ENCODE results near the gene GNPTAB. TPM values are rescaled to one million over a fixed set of nuclear protein-coding genes. Genes with fewer than 3 reads are reported as not detected.
A peak's percentile ranks its signal among the peaks of the same experiment; 100 is the strongest.

GNPTAB gene
- total RNA-seq, 2 experiments from 2014 or later = 57.4 to 68.7 TPM

GRCh38 chr12:101793401-101793800 lies 37.4 kb downstream of the GNPTAB start:
- Mint-ChIP-seq H3K4me3 (peak overlapping the region; percentile 19), H3K36me3 (ENCODE audit: low read depth) (peaks cover 50% of the 10 kb centered on the region), H3K4me1 (peaks cover 59% of the 10 kb centered on the region), H3K27me3 (no peaks in the 10 kb centered on the region), H3K27ac (peak overlapping the region; percentile 16), H3K9me3 (no peaks in the 10 kb centered on the region)
- ChIA-PET POLR2A (no interaction called here), CTCF (interaction anchor here (0.7 to 5.1 kb wide), 6 partner anchors 12 to 36 kb away, joined by 3 to 34 read pairs (median 3); partner anchors contain the start of gene GNPTAB)
- DNase-seq = no peak

- DNase-seq = no peak
- Mint-ChIP-seq H3K36me3 (ENCODE audit: low read depth) (peaks cover 44% of the 10 kb centered on the region), H3K27me3 (no peaks in the 10 kb centered on the region), H3K4me3 (no peak overlapping the region), H3K27ac (peak overlapping the region; percentile 55), H3K4me1 (peaks cover 51% of the 10 kb centered on the region), H3K9me3 (no peaks in the 10 kb centered on the region)
- ChIA-PET CTCF (interaction anchor here (1.0 to 5.1 kb wide), 3 partner anchors 22 to 37 kb away, joined by 3 to 34 read pairs (median 3); partner anchors contain the start of gene GNPTAB), POLR2A (no interaction called here)
These were observed 38.5 kb downstream of the GNPTAB start for GRCh38 chr12:101792046-101792931.

GRCh38 chr12:101789171-101789570 lies 41.6 kb downstream of the GNPTAB start:
- H3K27ac Mint-ChIP-seq = no peak overlapping the region
- H3K27me3 Mint-ChIP-seq = no peaks in the 10 kb centered on the region

DNA sequence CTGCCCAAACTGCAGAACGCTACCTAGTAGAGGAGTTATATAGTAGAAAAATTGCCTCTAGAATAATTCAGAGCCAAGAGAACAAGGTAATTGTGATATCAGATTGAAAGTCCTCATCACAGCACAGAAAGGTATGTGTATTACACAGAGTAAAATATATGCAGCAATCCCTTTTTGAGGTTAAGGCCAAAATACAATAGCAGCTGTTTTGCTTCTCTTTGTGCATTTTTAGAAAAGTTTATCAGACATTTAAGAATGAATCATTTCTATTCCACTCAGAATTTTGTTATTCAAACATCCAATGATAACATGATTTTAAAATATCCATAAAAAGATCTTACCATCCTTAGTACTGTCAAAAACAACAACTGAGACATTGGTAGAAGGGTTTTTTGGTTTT lies 45.1 kb downstream of the GNPTAB start:
- no peak for DNase-seq
- ChIA-PET POLR2A (no interaction called here), CTCF (interaction anchor here (0.8 to 1.6 kb wide), 3 partner anchors 9 to 54 kb away, joined by 3 to 6 read pairs (median 4); partner anchors contain the start of gene GNPTAB)
- H3K36me3 Mint-ChIP-seq (ENCODE audit: low read depth) = peaks cover 45% of the 10 kb centered on the region
- no peak overlapping the region for H3K4me3 Mint-ChIP-seq
- no peaks in the 10 kb centered on the region for H3K27me3 Mint-ChIP-seq
- no peaks in the 10 kb centered on the region for H3K9me3 Mint-ChIP-seq
- peaks cover 24% of the 10 kb centered on the region for H3K4me1 Mint-ChIP-seq
- no peak overlapping the region for H3K27ac Mint-ChIP-seq

More at GRCh38 chr12:101789171-101789570, 41.6 kb downstream of the GNPTAB start:
- H3K9me3 Mint-ChIP-seq = no peaks in the 10 kb centered on the region
- H3K4me3 Mint-ChIP-seq = no peak overlapping the region
- H3K4me1 Mint-ChIP-seq = peaks cover 33% of the 10 kb centered on the region
- ChIA-PET CTCF (no interaction called here), POLR2A (no interaction called here)
- H3K36me3 Mint-ChIP-seq (ENCODE audit: low read depth) = peaks cover 38% of the 10 kb centered on the region
- no peak for DNase-seq

- Mint-ChIP-seq H3K27me3 (no peaks in the 10 kb centered on the region), H3K27ac (no peak overlapping the region), H3K4me3 (no peak overlapping the region), H3K36me3 (ENCODE audit: low read depth) (peaks cover 48% of the 10 kb centered on the region), H3K4me1 (peaks cover 25% of the 10 kb centered on the region), H3K9me3 (no peaks in the 10 kb centered on the region)
- ChIA-PET CTCF (interaction anchor here (0.7 to 2.6 kb wide), 5 partner anchors 12 to 63 kb away, joined by 3 to 14 read pairs (median 3); partner anchors contain the start of gene GNPTAB), POLR2A (no interaction called here)
- no peak for DNase-seq
These were observed 46.4 kb downstream of the GNPTAB start for GRCh38 chr12:101784376-101784775.

DNA sequence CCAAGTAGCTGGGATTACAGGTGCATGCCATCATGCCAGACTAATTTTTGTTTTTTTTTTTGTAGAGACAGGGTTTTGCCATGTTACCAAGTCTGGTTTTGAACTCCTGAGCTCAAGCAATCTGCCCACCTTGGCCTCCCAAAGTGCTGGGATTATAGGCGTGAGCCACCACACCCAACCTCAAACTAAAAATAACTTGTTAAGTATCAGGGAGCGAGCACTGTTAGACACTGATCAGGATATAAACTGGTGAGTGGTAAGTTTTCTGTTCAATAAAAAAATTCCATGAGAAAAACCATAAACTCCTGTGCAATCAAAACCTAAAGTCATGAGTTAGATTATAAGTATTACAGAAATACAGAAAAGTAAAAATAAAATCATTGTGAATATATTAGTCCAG lies 46.9 kb downstream of the GNPTAB start:
- Mint-ChIP-seq H3K27ac (no peak overlapping the region), H3K4me3 (no peak overlapping the region), H3K4me1 (peaks cover 26% of the 10 kb centered on the region), H3K9me3 (no peaks in the 10 kb centered on the region), H3K36me3 (ENCODE audit: low read depth) (peaks cover 46% of the 10 kb centered on the region), H3K27me3 (no peaks in the 10 kb centered on the region)
- DNase-seq = no peak
- ChIA-PET POLR2A (no interaction called here), CTCF (interaction anchor here (0.9 to 2.6 kb wide), 6 partner anchors 12 to 50 kb away, joined by 3 to 14 read pairs (median 3); partner anchors contain the start of gene GNPTAB)

DNA sequence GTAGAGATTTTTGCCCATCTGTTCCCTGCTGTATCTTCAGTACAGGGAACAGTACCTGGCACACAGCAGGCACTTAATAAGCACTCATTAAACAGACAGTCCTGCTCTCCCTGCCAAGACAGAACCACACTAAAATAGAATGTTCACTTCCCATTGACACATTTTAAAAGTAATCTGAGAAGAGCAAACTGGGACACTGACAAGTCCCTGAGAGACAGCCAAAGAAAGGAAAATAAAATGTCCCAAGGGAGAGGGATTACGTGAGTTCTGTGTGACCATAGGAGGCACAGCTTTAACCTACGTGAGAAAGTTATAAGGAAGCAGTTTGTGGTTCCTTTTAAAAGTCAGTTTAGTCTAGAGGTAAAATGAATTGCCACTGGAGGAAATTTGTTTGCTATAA lies 47.6 kb downstream of the GNPTAB start:
- no peaks in the 10 kb centered on the region for H3K27me3 Mint-ChIP-seq
- no peak overlapping the region for H3K27ac Mint-ChIP-seq
- no peak overlapping the region for H3K4me3 Mint-ChIP-seq
- H3K4me1 Mint-ChIP-seq = peaks cover 26% of the 10 kb centered on the region
- peaks cover 44% of the 10 kb centered on the region for H3K36me3 Mint-ChIP-seq (ENCODE audit: low read depth)
- no peaks in the 10 kb centered on the region for H3K9me3 Mint-ChIP-seq
- no peak for DNase-seq
- CTCF ChIA-PET = interaction anchor here (0.7 to 2.6 kb wide), 7 partner anchors 13 to 57 kb away, joined by 3 to 14 read pairs (median 3); partner anchors contain the start of gene GNPTAB
- POLR2A ChIA-PET = no interaction called here

- H3K27ac Mint-ChIP-seq = peak overlapping the region; percentile 61
These were observed 48.5 kb downstream of the GNPTAB start for GRCh38 chr12:101782273-101782731.

DNA sequence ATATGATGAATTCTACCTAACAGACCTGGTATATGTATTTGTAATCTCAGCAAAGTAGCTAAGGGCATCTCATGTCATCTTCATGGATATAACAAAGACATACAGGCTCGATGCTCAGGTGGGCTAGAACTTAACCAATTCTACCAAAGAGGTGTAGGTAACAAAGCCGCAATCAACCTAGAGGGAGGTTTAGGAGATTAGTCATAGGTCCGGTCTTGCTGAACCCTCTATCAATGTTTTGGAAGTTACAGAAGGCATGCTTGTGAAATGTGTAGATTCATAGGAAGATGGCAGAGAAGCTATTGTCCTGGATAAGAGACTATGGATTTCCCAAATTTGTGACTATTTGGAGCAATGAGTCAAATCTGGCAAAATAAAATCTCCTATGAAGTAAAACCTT lies 48.9 kb downstream of the GNPTAB start:
- CTCF ChIA-PET = interaction anchor here (0.6 to 7.6 kb wide), 5 partner anchors 9 to 552 kb away, joined by 3 to 61 read pairs (median 6); partner anchors contain the start of gene GNPTAB
- no peak overlapping the region for H3K27ac Mint-ChIP-seq
- POLR2A ChIA-PET = no interaction called here
- no peak overlapping the region for H3K4me3 Mint-ChIP-seq
- no peak for DNase-seq
- peaks cover 26% of the 10 kb centered on the region for H3K4me1 Mint-ChIP-seq
- H3K27me3 Mint-ChIP-seq = no peaks in the 10 kb centered on the region
- H3K9me3 Mint-ChIP-seq = no peaks in the 10 kb centered on the region
- peaks cover 44% of the 10 kb centered on the region for H3K36me3 Mint-ChIP-seq (ENCODE audit: low read depth)

More at GRCh38 chr12:101782273-101782731, 48.5 kb downstream of the GNPTAB start:
- Mint-ChIP-seq H3K36me3 (ENCODE audit: low read depth) (peaks cover 44% of the 10 kb centered on the region), H3K4me3 (no peak overlapping the region), H3K9me3 (no peaks in the 10 kb centered on the region), H3K4me1 (peaks cover 26% of the 10 kb centered on the region), H3K27me3 (no peaks in the 10 kb centered on the region)
- ChIA-PET CTCF (interaction anchor here (0.6 to 7.6 kb wide), 4 partner anchors 9 to 552 kb away, joined by 3 to 61 read pairs (median 6); partner anchors contain the start of gene GNPTAB), POLR2A (no interaction called here)
- DNase-seq = no peak

DNA sequence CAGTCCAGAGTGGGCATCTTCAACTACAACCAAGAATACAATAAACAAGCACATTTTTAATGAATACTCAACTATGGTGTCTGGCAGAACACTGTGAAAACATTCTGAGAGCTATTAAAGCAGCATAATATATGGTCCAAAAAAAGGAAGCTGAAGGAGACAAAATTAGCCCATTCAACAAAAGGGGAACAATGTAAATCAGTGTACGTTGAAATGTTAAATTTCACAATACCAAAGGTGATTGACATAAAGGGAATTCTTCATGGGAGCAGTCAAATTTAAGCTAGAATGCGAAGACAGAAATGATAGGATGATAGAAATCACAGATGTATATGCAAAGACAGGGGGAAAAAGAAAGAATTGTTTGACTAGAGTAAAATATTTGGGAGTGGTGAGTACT lies 50.2 kb downstream of the GNPTAB start:
- peaks cover 44% of the 10 kb centered on the region for H3K36me3 Mint-ChIP-seq (ENCODE audit: low read depth)
- H3K9me3 Mint-ChIP-seq = no peaks in the 10 kb centered on the region
- H3K4me3 Mint-ChIP-seq = no peak overlapping the region
- ChIA-PET CTCF (interaction anchor here (1.9 to 7.6 kb wide), 2 partner anchors 49 to 60 kb away, joined by 9 to 61 read pairs; partner anchors contain the start of gene GNPTAB), POLR2A (interaction anchor here (0.6 kb wide), 1 partner anchor 23 kb away, joined by 10 read pairs; no protein-coding TSS in a partner anchor)
- no peaks in the 10 kb centered on the region for H3K27me3 Mint-ChIP-seq
- peaks cover 30% of the 10 kb centered on the region for H3K4me1 Mint-ChIP-seq
- H3K27ac Mint-ChIP-seq = no peak overlapping the region
- DNase-seq = no peak

DNA sequence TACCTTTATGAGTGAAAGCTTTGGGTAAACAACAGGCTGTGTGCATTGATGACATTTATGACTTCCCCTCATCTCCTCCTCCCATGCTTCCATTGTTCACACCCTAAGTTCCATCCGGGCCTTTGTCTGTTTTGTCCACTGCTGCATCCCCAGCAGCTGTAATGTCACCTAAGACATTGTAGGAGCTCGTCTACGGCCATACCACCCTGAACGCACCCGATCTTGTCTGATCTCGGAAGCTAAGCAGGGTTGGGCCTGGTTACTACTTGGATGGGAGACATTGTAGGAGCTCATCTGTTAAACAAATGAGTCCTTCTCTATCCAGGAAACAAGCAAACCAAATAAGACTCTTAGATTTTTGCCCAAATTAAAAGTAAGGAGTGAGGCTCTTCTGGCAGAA lies 51.1 kb downstream of the GNPTAB start:
- H3K36me3 Mint-ChIP-seq (ENCODE audit: low read depth) = peaks cover 41% of the 10 kb centered on the region
- no peak for DNase-seq
- H3K27me3 Mint-ChIP-seq = no peaks in the 10 kb centered on the region
- H3K27ac Mint-ChIP-seq = no peak overlapping the region
- H3K4me3 Mint-ChIP-seq = no peak overlapping the region
- POLR2A ChIA-PET = interaction anchor here (1.2 kb wide), 1 partner anchor 50 kb away, joined by 3 read pairs; no protein-coding TSS in a partner anchor
- H3K4me1 Mint-ChIP-seq = peaks cover 30% of the 10 kb centered on the region
- H3K9me3 Mint-ChIP-seq = no peaks in the 10 kb centered on the region
- CTCF ChIA-PET = interaction anchor here (1.4 to 7.6 kb wide), 4 partner anchors 17 to 61 kb away, joined by 3 to 61 read pairs (median 6); partner anchors contain the start of gene GNPTAB

- Mint-ChIP-seq H3K36me3 (ENCODE audit: low read depth) (peaks cover 38% of the 10 kb centered on the region), H3K9me3 (no peaks in the 10 kb centered on the region), H3K27me3 (no peaks in the 10 kb centered on the region), H3K4me1 (peaks cover 28% of the 10 kb centered on the region), H3K27ac (peak overlapping the region; percentile 10), H3K4me3 (no peak overlapping the region)
- no peak for DNase-seq
- ChIA-PET CTCF (interaction anchor here (1.0 to 7.6 kb wide), 5 partner anchors 12 to 61 kb away, joined by 3 to 61 read pairs (median 4); partner anchors contain the start of gene GNPTAB), POLR2A (interaction anchor here (1.2 kb wide), 1 partner anchor 51 kb away, joined by 3 read pairs; no protein-coding TSS in a partner anchor)
These were observed 51.6 kb downstream of the GNPTAB start for GRCh38 chr12:101779200-101779599.

Data from activated CD4-positive, alpha-beta T cell treated with anti-CD3 and anti-CD28 coated beads, Interleukin-2, amount 10 ng/mL, durations not matched to agents 7 days and 5 days (primary cell).